KBM-7 (cell line): ENCODE measurements around the gene MEA1.

Source experiments
- DNase-seq: peaks from one replicate; pipeline ENCODE4 v3.0.0-alpha.2; 2015
- in situ Hi-C: fragments of 300-500 bp; cut with MboI; formaldehyde crosslinking; loops from 2 replicates; pipeline ENCODE4 v1.14.3; 2020; ENCODE audit warnings: low sequenced_read_pairs, low pct_unique_long_range_greater_than_20kb, mixed read lengths

The MEA1 gene

GRCh38 chr6:42981836-42982235 lies 31.9 kb downstream of the MEA1 start:
- DNase-seq: no peak
- in situ Hi-C loops: no loop called here

- in situ Hi-C loops: no loop called here
- DNase-seq: no peak
Observed at GRCh38 chr6:42979523-42980177, 34.1 kb downstream of the MEA1 start.

- in situ Hi-C loops: no loop called here
- DNase-seq: peak; percentile 95
Observed at GRCh38 chr6:42978839-42979522, 34.8 kb downstream of the MEA1 start, which contains the start of gene PEX6. TSS of gene PEX6 (minus strand) at chr6:42979181. CDS start at chr6:42979150, 31 bp downstream.

GRCh38 chr6:42978487-42978838 lies 35.3 kb downstream of the MEA1 start:
- in situ Hi-C loops: no loop called here

GRCh38 chr6:42974919-42975505 lies 38.7 kb downstream of the MEA1 start:
- no peak for DNase-seq
- in situ Hi-C loops: no loop called here

More at GRCh38 chr6:42978487-42978838, 35.3 kb downstream of the MEA1 start:
- DNase-seq: peak; percentile 34

GRCh38 chr6:42973926-42974325 lies 39.8 kb downstream of the MEA1 start:
- no peak for DNase-seq
- in situ Hi-C loops: no loop called here

- in situ Hi-C loops: no loop called here
- no peak for DNase-seq
Observed at GRCh38 chr6:42971746-42972327, 41.9 kb downstream of the MEA1 start.

- peak; percentile 26 for DNase-seq
Observed at GRCh38 chr6:42970871-42971612, 42.7 kb downstream of the MEA1 start.

GRCh38 chr6:42969934-42970333 lies 43.8 kb downstream of the MEA1 start:
- in situ Hi-C loops: no loop called here
- no peak for DNase-seq

More at GRCh38 chr6:42970871-42971612, 42.7 kb downstream of the MEA1 start:
- in situ Hi-C loops: no loop called here

GRCh38 chr6:42969431-42969830 lies 44.3 kb downstream of the MEA1 start:
- in situ Hi-C loops: no loop called here
- DNase-seq: no peak

- DNase-seq: no peak
- in situ Hi-C loops: no loop called here
Observed at GRCh38 chr6:42968783-42969182, 45.0 kb downstream of the MEA1 start.

- in situ Hi-C loops: no loop called here
- DNase-seq: no peak
Observed at GRCh38 chr6:42968126-42968701, 45.5 kb downstream of the MEA1 start.

GRCh38 chr6:42967228-42967627 lies 46.5 kb downstream of the MEA1 start:
- DNase-seq: no peak
- in situ Hi-C loops: no loop called here

GRCh38 chr6:42966571-42966970 lies 47.2 kb downstream of the MEA1 start:
- in situ Hi-C loops: no loop called here
- DNase-seq: no peak

GRCh38 chr6:42963855-42964605 lies 49.7 kb downstream of the MEA1 start:
- in situ Hi-C loops: no loop called here
- DNase-seq: peak; percentile 74

GRCh38 chr6:42963179-42963854 lies 50.4 kb downstream of the MEA1 start:
- in situ Hi-C loops: no loop called here
- DNase-seq: no peak

- DNase-seq: no peak
- in situ Hi-C loops: no loop called here
Observed at GRCh38 chr6:42962502-42963178, 51.1 kb downstream of the MEA1 start.
